ENCODE results near the gene SAMD11. TPM values are rescaled to one million over a fixed set of nuclear protein-coding genes. Genes with fewer than 3 reads are reported as not detected.
"Not testable (repeated sequence)": the region's sequence is repeated elsewhere in the genome, so short reads cannot be mapped to it uniquely, and the experiment has no call there.

The SAMD11 gene
- total RNA-seq, 1 donor from 2014 or later, result not detected

DNA sequence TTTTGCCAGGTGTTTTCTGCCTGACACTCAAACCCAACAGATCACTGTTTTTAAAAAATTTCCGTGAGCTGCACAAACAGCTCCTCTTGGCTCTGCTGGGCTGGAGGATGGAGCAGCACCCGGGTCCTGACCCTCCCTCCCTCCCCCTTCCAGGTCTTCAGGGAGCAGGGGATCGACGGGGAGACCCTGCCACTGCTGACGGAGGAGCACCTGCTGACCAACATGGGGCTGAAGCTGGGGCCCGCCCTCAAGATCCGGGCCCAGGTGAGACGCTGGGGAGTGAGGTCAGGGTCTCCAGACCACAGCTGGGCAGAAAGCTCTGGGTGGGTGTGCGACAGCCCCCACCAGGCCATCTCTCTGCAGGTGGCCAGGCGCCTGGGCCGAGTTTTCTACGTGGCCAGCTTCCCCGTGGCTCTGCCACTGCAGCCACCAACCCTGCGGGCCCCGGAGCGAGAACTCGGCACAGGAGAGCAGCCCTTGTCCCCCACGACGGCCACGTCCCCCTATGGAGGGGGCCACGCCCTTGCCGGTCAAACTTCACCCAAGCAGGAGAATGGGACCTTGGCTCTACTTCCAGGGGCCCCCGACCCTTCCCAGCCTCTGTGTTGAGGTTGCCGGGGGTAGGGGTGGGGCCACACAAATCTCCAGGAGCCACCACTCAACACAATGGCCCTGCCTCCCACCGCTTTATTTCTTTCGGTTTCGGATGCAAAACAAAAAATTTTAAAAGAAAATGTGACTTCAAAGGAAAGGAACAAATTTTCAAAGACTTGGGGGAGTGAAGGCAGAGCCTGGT is 20.0 kb downstream of the SAMD11 start:
- intact Hi-C loops (cut with micrococcal nuclease), result no loop called here

- intact Hi-C loops (cut with micrococcal nuclease), result no loop called here
These were observed 20.9 kb downstream of the SAMD11 start for GRCh38 chr1:944341-945325.

DNA sequence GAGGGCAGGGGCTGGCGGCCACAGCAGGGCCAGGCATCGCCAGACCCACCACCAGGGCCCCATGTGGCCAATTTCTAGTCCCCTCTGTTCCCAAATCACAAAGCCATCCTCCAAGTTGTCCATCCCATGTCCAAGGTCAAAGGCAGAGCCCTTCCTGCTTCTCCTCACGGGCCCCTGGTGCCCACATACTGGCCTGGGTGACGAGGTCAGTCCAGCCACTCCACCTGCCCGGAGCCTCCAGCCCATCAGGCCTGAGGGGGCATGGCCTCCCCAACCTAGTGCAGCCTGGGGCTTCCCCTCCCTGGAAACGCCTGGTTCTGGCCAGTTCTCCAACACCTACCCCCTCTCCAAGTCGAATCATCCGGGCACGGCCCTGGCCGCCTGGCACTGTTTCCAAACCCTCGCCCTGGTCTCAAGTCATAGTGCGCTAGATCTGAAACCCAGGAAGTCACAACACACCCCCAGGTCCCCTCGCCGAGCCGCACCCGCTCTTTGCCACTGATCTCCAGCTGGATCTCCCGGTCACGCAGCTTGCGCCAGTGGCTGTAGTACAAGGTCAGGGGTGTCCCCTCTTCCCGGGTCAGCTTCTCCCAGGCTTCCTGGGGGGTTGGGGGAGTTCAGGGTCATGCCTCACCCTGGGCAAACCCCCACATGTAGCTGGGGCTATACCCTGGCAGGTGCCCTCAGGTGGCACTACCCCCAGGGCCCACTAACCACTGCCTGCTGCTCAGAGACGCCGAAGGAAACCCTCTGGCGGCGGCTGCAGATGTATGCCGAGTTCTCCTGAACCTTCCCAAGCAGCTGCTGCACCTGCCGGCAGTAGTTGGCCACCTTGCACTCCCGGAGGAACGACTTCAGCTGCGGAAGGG is 22.2 kb downstream of the SAMD11 start:
- intact Hi-C loops (cut with micrococcal nuclease), result no loop called here

- intact Hi-C loops (cut with micrococcal nuclease), result not testable (repeated sequence)
These were observed 23.1 kb downstream of the SAMD11 start for GRCh38 chr1:946811-947210.

DNA sequence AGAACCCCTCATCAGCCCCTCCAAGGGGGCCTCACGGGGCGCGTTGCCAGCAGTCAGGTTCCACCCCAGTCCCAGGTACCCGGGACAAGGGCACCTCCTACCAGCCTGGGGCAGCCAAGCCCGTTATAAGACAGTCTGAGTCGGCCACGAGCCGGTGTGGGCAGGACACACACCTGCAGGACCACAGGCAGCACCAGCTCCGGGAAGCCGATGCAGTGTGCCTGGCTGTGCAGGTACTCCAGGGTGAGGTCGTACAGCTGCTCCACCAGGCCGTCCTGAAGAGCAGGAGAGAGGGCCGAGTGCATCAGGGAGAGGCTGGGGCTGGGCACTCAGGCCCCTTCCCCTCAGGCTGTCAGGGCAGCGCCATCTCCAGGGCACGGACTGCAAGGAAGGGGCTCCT is 24.2 kb downstream of the SAMD11 start:
- intact Hi-C loops (cut with micrococcal nuclease), result no loop called here

- intact Hi-C loops (cut with micrococcal nuclease), result no loop called here
These were observed 26.5 kb downstream of the SAMD11 start for GRCh38 chr1:950268-950667.

DNA sequence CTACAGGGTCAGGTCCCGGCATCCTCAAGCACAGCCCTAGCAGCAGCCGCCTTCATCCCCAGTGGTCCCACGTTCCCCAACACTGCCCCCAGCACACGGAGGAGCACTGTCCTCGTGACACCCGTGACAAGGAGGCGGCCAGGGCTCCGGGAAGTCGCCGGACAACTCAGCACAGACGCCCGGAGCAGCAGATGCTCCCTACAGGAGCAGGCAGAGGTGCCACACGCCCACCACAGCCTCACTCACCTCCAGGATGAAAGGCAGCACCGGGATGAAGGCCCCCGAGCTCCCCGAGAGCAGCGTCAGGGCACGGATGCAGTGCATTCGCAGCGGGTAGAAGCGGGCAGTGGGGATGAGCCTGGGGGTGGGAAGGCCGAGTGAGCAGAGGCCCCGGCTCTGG is 27.2 kb downstream of the SAMD11 start:
- intact Hi-C loops (cut with micrococcal nuclease), result no loop called here

DNA sequence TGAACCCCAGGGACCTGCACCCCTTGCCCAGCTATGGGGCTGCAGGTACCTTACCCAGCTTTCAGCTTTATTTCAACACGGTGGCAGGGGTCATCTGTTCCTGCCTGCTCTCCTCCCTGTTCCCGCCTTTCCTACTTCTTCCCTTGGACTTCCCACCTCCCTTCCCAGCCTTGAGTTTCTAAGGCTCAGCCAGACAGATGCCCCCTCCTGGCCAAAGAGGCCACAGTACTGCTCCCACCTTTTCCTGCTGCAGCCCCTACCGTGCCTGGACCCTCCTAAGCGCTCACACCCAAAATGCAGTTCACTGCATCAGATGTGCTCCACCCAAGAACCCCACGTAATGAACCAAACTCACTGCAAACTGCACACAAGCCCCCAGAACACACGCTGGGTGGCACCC is 27.6 kb downstream of the SAMD11 start:
- intact Hi-C loops (cut with micrococcal nuclease), result no loop called here

GRCh38 chr1:952201-952600 is 28.5 kb downstream of the SAMD11 start:
- intact Hi-C loops (cut with micrococcal nuclease), result no loop called here

GRCh38 chr1:952603-953002 is 28.9 kb downstream of the SAMD11 start:
- intact Hi-C loops (cut with micrococcal nuclease), result no loop called here

DNA sequence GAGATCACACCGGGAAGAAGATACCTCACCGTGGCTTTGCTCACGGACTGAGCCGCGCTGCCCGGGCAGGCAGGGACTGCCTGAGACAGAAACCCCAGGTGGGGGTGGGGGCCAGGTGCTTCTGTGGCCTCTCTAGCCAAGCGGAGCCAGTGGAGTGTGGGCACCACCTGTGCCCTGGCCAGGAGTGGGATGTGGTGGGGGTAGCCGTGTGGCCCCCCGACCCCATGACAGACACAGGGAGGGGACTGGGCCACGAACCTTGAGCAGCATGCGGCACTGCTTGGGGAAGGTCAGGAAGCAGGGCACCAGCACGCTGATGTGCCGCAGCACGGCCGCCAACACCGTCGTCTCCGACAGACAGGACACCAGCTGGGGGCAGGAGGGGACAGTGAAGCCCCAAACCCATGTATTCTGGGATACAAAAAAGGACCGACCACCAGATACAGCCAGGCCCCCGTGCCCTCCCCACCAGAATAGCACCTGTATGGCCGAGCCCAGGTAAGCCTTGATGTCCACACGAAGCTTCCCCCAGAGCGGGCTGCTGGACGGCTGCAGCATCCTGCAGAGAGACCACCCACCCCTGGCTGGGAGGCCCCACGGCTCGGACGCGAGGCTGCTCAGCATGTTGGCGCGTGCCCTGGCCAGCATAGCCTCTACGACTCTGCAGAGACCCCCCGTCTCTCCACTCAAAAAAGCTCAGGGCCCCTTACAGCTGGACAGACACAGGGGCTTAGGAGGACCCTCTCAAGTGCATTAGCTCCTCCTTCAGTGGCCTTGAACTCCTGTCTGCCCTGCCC is 30.0 kb downstream of the SAMD11 start:
- intact Hi-C loops (cut with micrococcal nuclease), result no loop called here

GRCh38 chr1:954927-955326 is 31.2 kb downstream of the SAMD11 start:
- intact Hi-C loops (cut with micrococcal nuclease), result loop anchor here (5.0 kb wide), 2 partner anchors 48 to 257 kb away; partner anchors contain the start of gene TNFRSF4

DNA sequence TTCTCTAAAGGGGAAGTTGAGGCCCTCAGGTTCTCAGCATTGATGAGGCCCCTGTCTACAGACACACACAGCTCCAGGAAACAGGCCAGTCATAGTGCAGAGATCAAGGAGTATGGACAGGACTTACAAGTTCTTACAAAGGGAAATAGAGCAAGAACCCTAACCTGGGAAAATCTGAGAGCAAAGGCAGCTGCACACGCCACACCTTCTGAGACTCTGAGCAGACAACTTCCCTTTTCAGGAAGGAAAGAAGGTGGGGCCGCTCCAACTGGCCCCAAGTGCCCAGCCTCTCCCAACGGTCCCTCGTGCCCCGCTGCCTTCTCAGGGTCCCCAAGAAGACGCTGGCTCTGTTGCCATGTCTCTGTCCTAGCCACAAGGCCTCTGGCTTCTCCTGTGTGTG is 31.8 kb downstream of the SAMD11 start:
- intact Hi-C loops (cut with micrococcal nuclease), result loop anchor here (5.0 kb wide), 2 partner anchors 48 to 257 kb away; partner anchors contain the start of gene TNFRSF4

GRCh38 chr1:956636-957035 is 32.9 kb downstream of the SAMD11 start:
- intact Hi-C loops (cut with micrococcal nuclease), result loop anchor here (5.0 kb wide), 2 partner anchors 49 to 256 kb away; partner anchors contain the start of gene TNFRSF4

- intact Hi-C loops (cut with micrococcal nuclease), result loop anchor here (1.0 to 5.0 kb wide), 4 partner anchors 8 to 253 kb away; partner anchors contain the start of genes C1orf159 and TNFRSF4
These were observed 35.4 kb downstream of the SAMD11 start, which contains the start of gene NOC2L for GRCh38 chr1:958823-959730. Gene NOC2L (minus strand): TSS chr1:959256. CDS start chr1:959240, 16 bp downstream.

GRCh38 chr1:959731-960362 is 36.1 kb downstream of the SAMD11 start:
- intact Hi-C loops (cut with micrococcal nuclease), result loop anchor here (1.0 to 10.0 kb wide), 7 partner anchors 7 to 551 kb away; partner anchors contain the start of genes C1orf159, ISG15, PUSL1 and TNFRSF4

DNA sequence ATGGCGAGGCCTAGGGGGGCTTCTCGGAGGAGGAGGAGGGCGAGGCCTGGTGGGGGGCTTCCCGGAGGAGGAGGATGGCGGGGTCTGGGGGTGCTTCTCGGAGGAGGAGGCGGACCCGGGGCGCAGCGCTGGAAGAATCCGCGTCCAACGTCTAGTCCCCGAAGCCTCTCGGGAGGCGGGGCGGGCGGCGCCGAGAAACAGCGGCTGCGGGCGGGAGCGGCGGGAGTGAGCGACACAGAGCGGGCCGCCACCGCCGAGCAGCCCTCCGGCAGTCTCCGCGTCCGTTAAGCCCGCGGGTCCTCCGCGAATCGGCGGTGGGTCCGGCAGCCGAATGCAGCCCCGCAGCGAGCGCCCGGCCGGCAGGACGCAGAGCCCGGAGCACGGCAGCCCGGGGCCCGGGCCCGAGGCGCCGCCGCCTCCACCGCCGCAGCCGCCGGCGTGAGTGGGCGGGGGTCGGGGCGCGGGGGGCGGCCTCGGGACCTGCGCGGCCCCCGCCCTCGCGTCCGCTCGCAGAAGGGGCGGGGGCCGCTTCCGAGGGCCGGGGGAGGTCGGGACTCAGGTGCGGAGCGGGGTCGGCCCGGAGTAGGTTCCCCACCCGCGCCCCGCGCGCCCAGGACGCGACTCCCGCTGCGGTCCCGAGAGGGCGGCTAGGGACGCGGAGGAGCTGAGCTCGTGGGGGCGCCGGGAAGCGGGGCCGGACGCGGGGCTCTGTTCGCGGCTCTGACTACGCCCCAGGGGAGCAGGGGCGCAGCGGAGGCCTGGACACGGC is 36.8 kb downstream of the SAMD11 start, which contains the start of gene KLHL17:
KLHL17 (plus strand) TSS at position 222 of the 769 bp plus-strand sequence; CDS start at position 332, 110 bp downstream.
- intact Hi-C loops (cut with micrococcal nuclease), result loop anchor here (1.0 to 10.0 kb wide), 3 partner anchors 54 to 551 kb away; partner anchors contain the start of genes ISG15 and PUSL1

Data from T-helper 1 cell treated with Interleukin-12 subunit alpha and Interleukin-12 subunit beta and Interleukin-4 antibody, amounts not matched to agents 30 ng/mL and 1 ng/mL, for 36 hours (primary cell).